Right atrium auricular region (tissue), 2 donors: ENCODE results near the gene ANKFN1. TPM values are rescaled to one million over a fixed set of nuclear protein-coding genes. Genes with fewer than 3 reads are reported as not detected.

ENCODE experiments used
- DNase-seq: peaks from one replicate; pipeline ENCODE4 v3.0.0-alpha.2; 2019; ENCODE audit warnings: low spot score
- H3K27ac ChIP-seq, 2 donors: fragments of 200-600 bp; sonication (generic); 1 replicate in 1 of 2; 2 replicates in 1 of 2; pipeline ENCODE4 v1.5.1; 2016 to 2019
- H3K27me3 ChIP-seq, 2 donors: fragments of 200-600 bp; sonication (generic); one replicate each; pipeline versions ENCODE4 v1.5.1 to v1.6.0; 2017 to 2019
- H3K36me3 ChIP-seq: fragments of 200-600 bp; sonication (generic); one replicate; pipeline ENCODE4 v1.5.1; 2016
- H3K4me1 ChIP-seq, 2 donors: fragments of 200-600 bp; sonication (generic); one replicate each; pipeline versions ENCODE4 v1.5.1 to v1.6.0; 2017 to 2019
- H3K4me3 ChIP-seq, 2 donors: fragments of 200-600 bp; sonication (generic); 1 replicate in 1 of 2; 2 replicates in 1 of 2; pipeline ENCODE4 v1.5.1; 2017 to 2019; ENCODE audit warnings: mild to moderate bottlenecking in 1 of 2, moderate library complexity in 1 of 2
- H3K9me3 ChIP-seq, 2 donors: fragments of 200-600 bp; sonication (generic); one replicate each; pipeline ENCODE4 v1.5.1; 2019
- total RNA-seq, 2 donors: library from RNA; depleted of rRNA; stranded (reverse); fragments of >200 nt; gene quantifications; one replicate each; pipeline ENCODE4 v1.1.0, GENCODE V29; 2016
- TF ChIP-seq, protein P1 (sequence below), 2 donors: fragments of 200-600 bp; sonication (generic); IDR thresholded peaks; one replicate each; pipeline ENCODE4 v1.5.1; 2019; ENCODE audit warnings: antibody characterized with exemption in 2 of 2

The ANKFN1 gene
- total RNA-seq, 2 donors from 2014 or later, result 0.67 TPM; not detected in 1

DNA sequence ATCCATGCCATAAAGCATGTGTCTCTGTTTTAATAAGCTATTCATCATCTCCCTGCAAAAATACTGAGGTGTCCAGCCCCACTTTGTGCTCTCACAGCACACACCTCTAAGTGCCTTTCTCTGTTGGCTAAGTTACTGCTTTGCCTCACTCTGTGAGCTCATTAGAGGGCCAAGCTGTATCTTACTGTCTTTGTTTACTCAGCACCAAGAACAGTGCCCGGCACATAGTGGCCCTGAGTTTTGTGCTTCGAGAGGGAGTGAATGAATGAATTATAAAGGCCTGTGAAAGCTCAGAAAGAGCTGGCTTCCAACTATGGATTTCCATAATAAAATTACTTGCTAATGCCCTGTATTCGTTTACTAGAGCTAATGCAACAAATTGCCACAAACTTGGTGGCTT lies 390.0 kb downstream of the ANKFN1 start:
- H3K27me3 ChIP-seq, result no peaks in the 10 kb centered on the region
- DNase-seq, result no peak
- TF ChIP-seq, protein P1, sequence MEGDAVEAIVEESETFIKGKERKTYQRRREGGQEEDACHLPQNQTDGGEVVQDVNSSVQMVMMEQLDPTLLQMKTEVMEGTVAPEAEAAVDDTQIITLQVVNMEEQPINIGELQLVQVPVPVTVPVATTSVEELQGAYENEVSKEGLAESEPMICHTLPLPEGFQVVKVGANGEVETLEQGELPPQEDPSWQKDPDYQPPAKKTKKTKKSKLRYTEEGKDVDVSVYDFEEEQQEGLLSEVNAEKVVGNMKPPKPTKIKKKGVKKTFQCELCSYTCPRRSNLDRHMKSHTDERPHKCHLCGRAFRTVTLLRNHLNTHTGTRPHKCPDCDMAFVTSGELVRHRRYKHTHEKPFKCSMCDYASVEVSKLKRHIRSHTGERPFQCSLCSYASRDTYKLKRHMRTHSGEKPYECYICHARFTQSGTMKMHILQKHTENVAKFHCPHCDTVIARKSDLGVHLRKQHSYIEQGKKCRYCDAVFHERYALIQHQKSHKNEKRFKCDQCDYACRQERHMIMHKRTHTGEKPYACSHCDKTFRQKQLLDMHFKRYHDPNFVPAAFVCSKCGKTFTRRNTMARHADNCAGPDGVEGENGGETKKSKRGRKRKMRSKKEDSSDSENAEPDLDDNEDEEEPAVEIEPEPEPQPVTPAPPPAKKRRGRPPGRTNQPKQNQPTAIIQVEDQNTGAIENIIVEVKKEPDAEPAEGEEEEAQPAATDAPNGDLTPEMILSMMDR (IDR thresholded peaks at IDR 0.05), result no peak
- no peaks in the 10 kb centered on the region for H3K9me3 ChIP-seq
- H3K27ac ChIP-seq, result no peak overlapping the region
- no peak overlapping the region for H3K4me3 ChIP-seq
- no peaks in the 10 kb centered on the region for H3K36me3 ChIP-seq
- no peaks in the 10 kb centered on the region for H3K4me1 ChIP-seq

DNA sequence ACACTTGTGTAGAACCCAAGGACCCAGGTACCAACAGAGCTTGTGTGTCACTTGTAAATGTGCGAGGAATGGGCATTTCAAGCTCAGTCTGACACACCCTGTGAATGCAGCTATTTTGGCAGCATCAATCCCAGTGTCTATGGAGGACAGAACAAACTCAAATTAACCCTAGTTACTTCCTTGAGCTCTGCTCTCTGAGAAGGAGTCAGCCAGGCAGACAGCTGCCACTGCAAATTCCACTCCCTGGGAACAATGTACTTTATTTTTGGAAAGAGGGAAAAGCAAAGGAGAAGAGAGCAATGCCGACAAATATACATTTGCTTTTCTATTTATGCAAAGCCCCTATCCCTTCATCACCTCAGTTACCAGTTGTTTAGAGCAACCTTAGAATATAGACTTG lies 391.8 kb downstream of the ANKFN1 start:
- TF ChIP-seq, protein P1 (IDR thresholded peaks at IDR 0.05), result no peak
- Histone ChIP-seq H3K4me1 (no peaks in the 10 kb centered on the region), H3K36me3 (no peaks in the 10 kb centered on the region), H3K9me3 (peaks cover 0 to 3% of the 10 kb centered on the region in 2 donors), H3K4me3 (no peak overlapping the region), H3K27ac (no peak overlapping the region), H3K27me3 (no peaks in the 10 kb centered on the region)
- DNase-seq, result no peak

DNA sequence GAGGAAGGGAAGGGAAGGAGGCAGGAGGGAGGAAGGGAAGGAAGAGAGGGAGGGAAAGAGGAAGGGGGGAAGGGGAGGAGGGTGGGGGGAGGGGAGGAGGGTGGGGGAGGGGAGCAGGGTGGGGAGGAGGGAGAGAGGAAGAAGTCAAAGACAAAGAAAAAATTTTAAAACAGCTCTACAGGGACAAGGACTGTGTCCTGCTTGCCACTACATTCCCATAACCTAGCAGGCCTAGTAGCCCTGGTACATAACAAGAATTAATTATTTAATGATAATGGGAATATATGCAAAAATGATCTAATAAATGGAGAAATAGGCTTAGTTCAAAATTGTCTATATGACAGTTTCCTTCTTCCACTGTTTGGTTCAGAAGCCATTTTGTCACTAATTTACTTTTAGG lies 392.7 kb downstream of the ANKFN1 start:
- no peak overlapping the region for H3K27ac ChIP-seq
- no peaks in the 10 kb centered on the region for H3K36me3 ChIP-seq
- TF ChIP-seq, protein P1 (IDR thresholded peaks at IDR 0.05), result no peak
- no peak overlapping the region for H3K4me3 ChIP-seq
- no peak for DNase-seq
- no peaks in the 10 kb centered on the region for H3K27me3 ChIP-seq
- H3K4me1 ChIP-seq, result no peaks in the 10 kb centered on the region
- peaks cover 0 to 3% of the 10 kb centered on the region in 2 donors for H3K9me3 ChIP-seq

DNA sequence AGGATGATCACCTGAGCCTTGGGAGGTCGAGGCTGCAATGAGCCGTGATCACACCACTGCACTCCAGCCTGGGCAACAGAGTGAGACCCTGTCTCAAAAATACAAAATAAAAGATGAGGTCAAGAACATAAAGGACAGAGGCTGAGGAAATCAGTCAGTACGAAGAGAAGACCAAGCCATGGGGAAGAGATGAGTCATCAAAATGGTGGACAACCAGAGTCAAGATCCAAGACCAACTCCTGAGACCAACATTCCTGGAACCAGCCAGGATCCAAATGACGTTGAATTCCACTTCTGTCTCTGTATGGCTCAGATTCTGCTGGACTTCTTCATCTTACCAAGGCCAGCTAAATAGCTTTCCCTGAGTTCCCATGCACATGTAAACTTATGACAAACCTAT lies 395.4 kb downstream of the ANKFN1 start:
- TF ChIP-seq, protein P1 (IDR thresholded peaks at IDR 0.05), result no peak
- Histone ChIP-seq H3K9me3 (peaks cover 0 to 13% of the 10 kb centered on the region in 2 donors), H3K4me3 (no peak overlapping the region), H3K27me3 (no peaks in the 10 kb centered on the region), H3K4me1 (no peaks in the 10 kb centered on the region), H3K27ac (no peak overlapping the region), H3K36me3 (no peaks in the 10 kb centered on the region)
- no peak for DNase-seq

DNA sequence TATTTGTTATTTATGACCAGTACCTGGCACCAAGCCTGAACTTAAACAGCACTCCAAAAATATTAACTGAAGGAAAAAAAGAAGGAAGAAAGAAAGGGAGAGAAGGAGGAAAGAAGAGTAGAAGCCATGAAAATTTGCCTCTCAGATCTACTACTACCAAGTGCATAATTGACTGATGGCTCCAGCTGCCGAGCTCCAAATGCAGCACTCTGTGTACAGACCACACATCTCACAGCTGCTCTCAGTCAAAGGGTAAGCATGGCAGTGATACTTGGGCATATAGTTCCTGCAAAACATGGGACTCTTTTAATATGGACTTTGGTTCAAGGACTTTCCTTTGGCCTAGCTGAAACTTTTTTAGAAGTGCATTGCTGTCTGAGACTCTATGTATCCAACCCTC lies 396.2 kb downstream of the ANKFN1 start:
- H3K4me1 ChIP-seq, result no peaks in the 10 kb centered on the region
- H3K27me3 ChIP-seq, result no peaks in the 10 kb centered on the region
- TF ChIP-seq, protein P1 (IDR thresholded peaks at IDR 0.05), result no peak
- H3K4me3 ChIP-seq, result no peak overlapping the region
- H3K9me3 ChIP-seq, result peaks cover 0 to 13% of the 10 kb centered on the region in 2 donors
- DNase-seq, result no peak
- no peaks in the 10 kb centered on the region for H3K36me3 ChIP-seq
- H3K27ac ChIP-seq, result no peak overlapping the region

DNA sequence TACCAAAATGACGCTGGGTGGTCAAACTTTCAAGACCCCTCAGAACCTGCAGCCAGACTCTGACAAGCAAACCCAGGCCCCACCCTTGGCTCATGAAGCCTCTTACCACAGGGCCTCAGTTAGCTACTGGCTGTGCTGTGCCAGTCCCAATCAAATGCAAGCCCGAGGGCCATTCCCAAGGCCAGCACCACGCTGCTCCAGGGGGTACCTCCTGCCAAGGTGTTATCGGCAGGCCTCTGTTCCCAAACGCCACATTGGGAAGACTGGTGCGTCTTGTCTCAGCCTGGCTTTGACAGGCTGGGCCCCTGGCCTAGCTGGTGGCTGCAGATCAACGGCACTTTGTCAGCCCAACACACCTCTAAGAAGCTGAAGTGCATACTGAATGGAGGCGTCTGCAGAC lies 404.4 kb downstream of the ANKFN1 start:
- Histone ChIP-seq H3K27me3 (no peaks in the 10 kb centered on the region), H3K36me3 (no peaks in the 10 kb centered on the region), H3K27ac (no peak overlapping the region), H3K4me1 (no peaks in the 10 kb centered on the region), H3K4me3 (no peak overlapping the region), H3K9me3 (peaks cover 0 to 1% of the 10 kb centered on the region in 2 donors)
- DNase-seq, result no peak
- TF ChIP-seq, protein P1 (IDR thresholded peaks at IDR 0.05), result no peak
